ENCODE data around the gene TRAPPC8. TPM values are rescaled to one million over a fixed set of nuclear protein-coding genes. Genes with fewer than 3 reads are reported as not detected.
A peak's percentile ranks its signal among the peaks of the same experiment; 100 is the strongest.

Gene TRAPPC8
- polyA plus RNA-seq (57.8 and 60.2 TPM in 2 replicates), polyA minus RNA-seq (103 and 108 TPM in 2 replicates)

GRCh38 chr18:31942999-31943877 lies at the start of gene TRAPPC8:
TSS of gene TRAPPC8 (minus strand) at chr18:31943128. CDS start at chr18:31942764, 364 bp downstream.
- H2AFZ ChIP-seq (ENCODE audit: low read depth, low read length) = peak within 1 kb of the TSS; percentile 95
- H3K36me3 ChIP-seq (ENCODE audit: insufficient read depth, low read length) = no peaks in the 10 kb centered on the region
- H3K4me2 ChIP-seq (ENCODE audit: low read length) = peak within 1 kb of the TSS; percentile 99
- H3K9ac ChIP-seq (ENCODE audit: low read length) = peak within 1 kb of the TSS; percentile 95
- no peak for TF ChIP-seq EP300 (conservative IDR thresholded peaks at IDR 0.05; ENCODE audit: poor library complexity, severe bottlenecking)
- TF ChIP-seq MXI1 (conservative IDR thresholded peaks at IDR 0.05; ENCODE audit: poor library complexity, severe bottlenecking) = peak; percentile 98
- peak; percentile 63 for TF ChIP-seq SMC3 (conservative IDR thresholded peaks at IDR 0.05; ENCODE audit: poor library complexity)
- peak; percentile 58 for TF ChIP-seq CTCF (IDR thresholded peaks at IDR 0.05; ENCODE audit: poor library complexity, severe bottlenecking)
- peak; percentile 59 for TF ChIP-seq RAD21 (conservative IDR thresholded peaks at IDR 0.05)
- TF ChIP-seq EZH2 (IDR thresholded peaks at IDR 0.05; ENCODE audit: borderline replicate concordance, insufficient read depth, low read length, poor library complexity, severe bottlenecking) = no peak
- peak; percentile 89 for TF ChIP-seq POLR2AphosphoS5 (IDR thresholded peaks at IDR 0.05)
- TF ChIP-seq REST (IDR thresholded peaks at IDR 0.05; ENCODE audit: borderline replicate concordance) = peak; percentile 39
- peak; percentile 59 for TF ChIP-seq TAF1 (IDR thresholded peaks at IDR 0.05; ENCODE audit: low read depth)
- H3K79me2 ChIP-seq (replicated peaks; ENCODE audit: insufficient read depth, low read length) = peaks cover 37% of the 10 kb centered on the region
- H4K20me1 ChIP-seq (ENCODE audit: insufficient read depth) = no peaks in the 10 kb centered on the region
- no peaks in the 10 kb centered on the region for H3K27me3 ChIP-seq (ENCODE audit: insufficient read depth, low read depth, low read length)
- H3K4me3 ChIP-seq (ENCODE audit: low read length) = peak within 1 kb of the TSS; percentile 100
- peaks cover 2% of the 10 kb centered on the region for H3F3A ChIP-seq (ENCODE audit: insufficient read depth, low read length, poor library complexity, severe bottlenecking)
- H3K9me2 ChIP-seq (ENCODE audit: insufficient read depth, low read length) = no peaks in the 10 kb centered on the region
- peak within 1 kb of the TSS; percentile 97 for H3K27ac ChIP-seq (ENCODE audit: low read length)
- H3K9me3 ChIP-seq (ENCODE audit: low read length) = no peaks in the 10 kb centered on the region

GRCh38 chr18:31990823-31991222 lies 47.9 kb upstream of the TRAPPC8 start:
- H3K36me3 ChIP-seq (ENCODE audit: insufficient read depth, low read length) = no peaks in the 10 kb centered on the region
- H3K9me2 ChIP-seq (ENCODE audit: insufficient read depth, low read length) = no peaks in the 10 kb centered on the region
- H3F3A ChIP-seq (ENCODE audit: insufficient read depth, low read length, poor library complexity, severe bottlenecking) = no peaks in the 10 kb centered on the region
- H3K79me2 ChIP-seq (replicated peaks; ENCODE audit: insufficient read depth, low read length) = no peaks in the 10 kb centered on the region
- no peak overlapping the region for H3K9ac ChIP-seq (ENCODE audit: low read length)
- no peak overlapping the region for H3K4me3 ChIP-seq (ENCODE audit: low read length)
- H3K9me3 ChIP-seq (ENCODE audit: low read length) = no peaks in the 10 kb centered on the region
- H4K20me1 ChIP-seq (ENCODE audit: insufficient read depth) = no peaks in the 10 kb centered on the region
- no peak overlapping the region for H3K4me2 ChIP-seq (ENCODE audit: low read length)
- TF ChIP-seq TAF1 (IDR thresholded peaks at IDR 0.05; ENCODE audit: low read depth) = no peak
- no peak overlapping the region for H2AFZ ChIP-seq (ENCODE audit: low read depth, low read length)
- no peaks in the 10 kb centered on the region for H3K27me3 ChIP-seq (ENCODE audit: insufficient read depth, low read depth, low read length)
- no peak overlapping the region for H3K27ac ChIP-seq (ENCODE audit: low read length)

All from neural cell (in vitro differentiated cells).